DOHH2 (cell line): ENCODE results near the gene STPG3.
A peak's percentile ranks its signal among the peaks of the same experiment; 100 is the strongest.

Source experiments
- EZH2phosphoT487 ChIP-seq: fragments of 200-600 bp; sonication (generic); IDR thresholded peaks from 2 replicates; pipeline ENCODE4 v1.6.1; 2017; ENCODE audit warnings: borderline replicate concordance, mild to moderate bottlenecking, antibody characterized with exemption, low read length, moderate library complexity, mixed read lengths
- TF ChIP-seq, protein P1 (sequence below): fragments of 200-600 bp; sonication (generic); IDR thresholded peaks from one replicate; pipeline ENCODE4 v1.5.1; 2014; ENCODE audit warnings: antibody characterized with exemption, mild to moderate bottlenecking, low read depth, low read length; ENCODE audit not compliant: poor library complexity, severe bottlenecking

DNA sequence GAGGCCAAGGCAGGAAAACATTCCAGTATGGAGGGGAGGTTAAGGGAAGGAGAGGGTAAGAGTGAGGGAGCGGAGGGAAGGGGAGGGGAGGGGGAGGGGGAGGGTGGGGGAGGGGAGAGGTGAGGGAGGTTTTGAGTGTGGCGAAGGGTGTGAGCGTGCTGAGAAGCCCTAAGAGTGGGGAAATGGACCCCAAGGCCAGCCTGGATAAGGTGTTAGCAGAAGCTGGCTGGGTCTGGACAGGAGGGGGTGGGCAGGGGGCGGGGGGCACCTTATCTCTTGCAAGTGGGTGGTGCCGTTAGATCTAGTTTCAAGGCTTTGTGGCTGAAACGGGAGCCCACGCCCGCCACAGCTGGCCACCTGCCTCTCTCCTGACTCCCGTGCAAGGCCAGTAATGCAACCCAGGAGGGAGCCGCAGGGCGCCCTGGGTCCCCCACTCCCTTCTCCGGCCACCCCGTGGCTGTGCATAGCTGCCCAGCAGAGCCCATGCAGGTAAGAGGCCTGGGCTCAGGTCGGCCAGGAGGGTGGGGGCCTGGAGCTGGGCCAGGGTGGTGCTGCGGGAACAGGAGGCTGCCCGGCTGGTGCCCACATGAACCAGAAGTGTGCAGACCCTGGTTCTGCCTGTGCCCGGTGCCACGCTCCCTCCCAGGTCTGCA, 23.1 kb upstream of the STPG3 start:
- TF ChIP-seq, protein P1, sequence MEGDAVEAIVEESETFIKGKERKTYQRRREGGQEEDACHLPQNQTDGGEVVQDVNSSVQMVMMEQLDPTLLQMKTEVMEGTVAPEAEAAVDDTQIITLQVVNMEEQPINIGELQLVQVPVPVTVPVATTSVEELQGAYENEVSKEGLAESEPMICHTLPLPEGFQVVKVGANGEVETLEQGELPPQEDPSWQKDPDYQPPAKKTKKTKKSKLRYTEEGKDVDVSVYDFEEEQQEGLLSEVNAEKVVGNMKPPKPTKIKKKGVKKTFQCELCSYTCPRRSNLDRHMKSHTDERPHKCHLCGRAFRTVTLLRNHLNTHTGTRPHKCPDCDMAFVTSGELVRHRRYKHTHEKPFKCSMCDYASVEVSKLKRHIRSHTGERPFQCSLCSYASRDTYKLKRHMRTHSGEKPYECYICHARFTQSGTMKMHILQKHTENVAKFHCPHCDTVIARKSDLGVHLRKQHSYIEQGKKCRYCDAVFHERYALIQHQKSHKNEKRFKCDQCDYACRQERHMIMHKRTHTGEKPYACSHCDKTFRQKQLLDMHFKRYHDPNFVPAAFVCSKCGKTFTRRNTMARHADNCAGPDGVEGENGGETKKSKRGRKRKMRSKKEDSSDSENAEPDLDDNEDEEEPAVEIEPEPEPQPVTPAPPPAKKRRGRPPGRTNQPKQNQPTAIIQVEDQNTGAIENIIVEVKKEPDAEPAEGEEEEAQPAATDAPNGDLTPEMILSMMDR = peak; percentile 2
- TF ChIP-seq EZH2phosphoT487 = no peak
